DOHH2 (cell line): Measurements from ENCODE around the gene RFWD3.

Experiments used
- H3F3A ChIP-seq: fragments of 200-600 bp; sonication (generic), shearing (Covaris generic); 2 replicates; pipeline ENCODE4 v1.6.0; 2016; ENCODE audit warnings: antibody characterized with exemption, mild to moderate bottlenecking; ENCODE audit not compliant: control insufficient read depth, insufficient read depth
- H3K27ac ChIP-seq: fragments of 200-600 bp; sonication (generic); 2 replicates; pipeline ENCODE4 v1.5.1; 2014; ENCODE audit warnings: low read depth, mild to moderate bottlenecking, low read length, moderate library complexity
- H3K27me3 ChIP-seq: fragments of 200-600 bp; sonication (generic); 2 replicates; pipeline ENCODE4 v1.6.1; 2014; ENCODE audit warnings: mild to moderate bottlenecking, low read length, mixed read lengths; ENCODE audit not compliant: control insufficient read depth
- H3K36me3 ChIP-seq: fragments of 200-600 bp; sonication (generic); 2 replicates; pipeline ENCODE4 v1.6.1; 2014; ENCODE audit warnings: mild to moderate bottlenecking, low read length, moderate library complexity, mixed read lengths; ENCODE audit not compliant: control insufficient read depth
- H3K4me1 ChIP-seq: fragments of 200-600 bp; sonication (generic); 2 replicates; pipeline ENCODE4 v1.6.1; 2014; ENCODE audit warnings: mild to moderate bottlenecking, low read length, mixed read lengths; ENCODE audit not compliant: control insufficient read depth
- H3K4me2 ChIP-seq: fragments of 200-600 bp; sonication (generic); 2 replicates; pipeline ENCODE4 v1.6.0; 2014; ENCODE audit warnings: mild to moderate bottlenecking, low read length, moderate library complexity
- H3K4me3 ChIP-seq: fragments of 200-600 bp; sonication (generic); 2 replicates; pipeline ENCODE4 v1.5.1; 2014; ENCODE audit warnings: mild to moderate bottlenecking, low read length, mixed read lengths
- H3K79me2 ChIP-seq: fragments of 200-600 bp; sonication (generic); 2 replicates; pipeline ENCODE4 v1.6.1; 2014; ENCODE audit warnings: mild to moderate bottlenecking, low read length, mixed read lengths; ENCODE audit not compliant: control insufficient read depth
- H3K9me2 ChIP-seq: fragments of 200-600 bp; sonication (generic); replicated peaks from 2 replicates; pipeline ENCODE4 v1.6.1; 2014; ENCODE audit warnings: mild to moderate bottlenecking, low read length, mixed read lengths; ENCODE audit not compliant: control insufficient read depth
- H3K9me3 ChIP-seq: fragments of 200-600 bp; sonication (generic); 2 replicates; pipeline ENCODE4 v1.6.1; 2014; ENCODE audit warnings: antibody characterized with exemption, low read length, mixed read lengths; ENCODE audit not compliant: control insufficient read depth, insufficient read depth
- H4K20me1 ChIP-seq: fragments of 200-600 bp; sonication (generic); 2 replicates; pipeline ENCODE4 v1.6.0; 2014; ENCODE audit warnings: low read depth, mild to moderate bottlenecking, antibody characterized with exemption, low read length, moderate library complexity; ENCODE audit not compliant: control insufficient read depth, insufficient read depth
- CTCF ChIP-seq: fragments of 200-600 bp; sonication (generic); IDR thresholded peaks from one replicate; pipeline ENCODE4 v1.5.1; 2014; ENCODE audit warnings: antibody characterized with exemption, mild to moderate bottlenecking, low read depth, low read length; ENCODE audit not compliant: poor library complexity, severe bottlenecking
- EZH2phosphoT487 ChIP-seq: fragments of 200-600 bp; sonication (generic); IDR thresholded peaks from 2 replicates; pipeline ENCODE4 v1.6.1; 2017; ENCODE audit warnings: borderline replicate concordance, mild to moderate bottlenecking, antibody characterized with exemption, low read length, moderate library complexity, mixed read lengths

The RFWD3 gene

GRCh38 chr16:74574146-74574545, 92.5 kb downstream of the RFWD3 start:
- Histone ChIP-seq H3K4me3 (no peak overlapping the region), H3K4me2 (no peak overlapping the region), H3K9me3 (no peaks in the 10 kb centered on the region), H3K79me2 (peaks cover 86% of the 10 kb centered on the region), H3K36me3 (no peaks in the 10 kb centered on the region), H3F3A (no peaks in the 10 kb centered on the region), H4K20me1 (peaks cover 6% of the 10 kb centered on the region), H3K4me1 (no peaks in the 10 kb centered on the region), H3K27ac (no peak overlapping the region), H3K27me3 (no peaks in the 10 kb centered on the region), H3K9me2 (no peaks in the 10 kb centered on the region)
- no peak for TF ChIP-seq EZH2phosphoT487
- TF ChIP-seq CTCF: no peak

GRCh38 chr16:74573622-74574021, 93.1 kb downstream of the RFWD3 start:
- Histone ChIP-seq H3K9me3 (no peaks in the 10 kb centered on the region), H3K36me3 (no peaks in the 10 kb centered on the region), H3F3A (no peaks in the 10 kb centered on the region), H4K20me1 (peaks cover 6% of the 10 kb centered on the region), H3K4me1 (no peaks in the 10 kb centered on the region), H3K27ac (no peak overlapping the region), H3K4me3 (no peak overlapping the region), H3K9me2 (no peaks in the 10 kb centered on the region), H3K79me2 (peaks cover 86% of the 10 kb centered on the region), H3K4me2 (no peak overlapping the region), H3K27me3 (no peaks in the 10 kb centered on the region)
- TF ChIP-seq EZH2phosphoT487: no peak
- no peak for TF ChIP-seq CTCF
